Psoas muscle (tissue), 8 donors: Measurements from ENCODE around the gene ULK4. TPM values are rescaled to one million over a fixed set of nuclear protein-coding genes. Genes with fewer than 3 reads are reported as not detected.

ENCODE experiments used
- ATAC-seq, 4 donors: fragments of 200-7000 bp; cut with Tn5 transposase; one replicate each; pipeline ENCODE4 v1.9.1; 2020; ENCODE audit warnings: moderate library complexity in 3 of 4, mild to moderate bottlenecking in 2 of 4
- DNase-seq, 2 donors: peaks; one replicate each; pipeline ENCODE4 v3.0.0-alpha.2; 2020
- H3K27ac ChIP-seq: fragments of 200-600 bp; one replicate; pipeline ENCODE4 v1.8.0; 2022
- H3K27me3 ChIP-seq, 3 donors: fragments of 200-600 bp in 1 of 3; one replicate each; pipeline versions ENCODE4 v1.6.1 to v1.8.0; 2013 to 2022; ENCODE audit warnings: low read length in 2 of 3, mild to moderate bottlenecking in 2 of 3, moderate library complexity in 1 of 3; ENCODE audit not compliant: insufficient read depth in 3 of 3
- H3K36me3 ChIP-seq, 2 donors: fragments of 200-600 bp in 1 of 2; one replicate each; pipeline versions ENCODE4 v1.6.1 to v1.8.0; 2013 to 2022; ENCODE audit warnings: low read depth in 1 of 2, mild to moderate bottlenecking in 1 of 2, moderate library complexity in 1 of 2; ENCODE audit not compliant: insufficient read depth in 1 of 2
- H3K4me1 ChIP-seq: fragments of 200-600 bp; one replicate; pipeline ENCODE4 v1.8.0; 2022
- H3K4me3 ChIP-seq: fragments of 200-600 bp; one replicate; pipeline ENCODE4 v1.8.0; 2022; ENCODE audit warnings: mild to moderate bottlenecking
- H3K9me3 ChIP-seq: fragments of 200-600 bp; one replicate; pipeline ENCODE4 v1.8.0; 2022
- CTCF ChIP-seq: fragments of 200-600 bp; IDR thresholded peaks from one replicate; pipeline ENCODE4 v1.8.0; 2022; ENCODE audit warnings: antibody characterized with exemption
- WGBS, 3 donors: extraction: QIAGEN DNeasy Blood & Tissue Kit; methylation state at CpG; one replicate each; pipeline versions ENCODE4 v1.1.6 to v1.1.7; 2013; 5-methylcytosine and 5-hydroxymethylcytosine counted together
- intact Hi-C, 2 donors: fragments of 100-400 bp; cut with DNase I; formaldehyde crosslinking; loops; one replicate each; pipeline versions ENCODE4 v1.11.0 to v1.14.2; 2022
- polyA plus RNA-seq, 3 donors: library from polyadenylated mRNA; stranded (reverse); fragments of 200-250 nt; gene quantifications; one replicate each; pipeline ENCODE4 v1.2.3, GENCODE V29; 2013
- total RNA-seq, 4 donors: library from RNA; stranded (reverse); fragmentation: NEBNext Ultra II Directional in 2 of 4; extraction: Animal tissue kit (Norgen Biotek cat#: 25700) in 2 of 4; gene quantifications; one replicate each; pipeline versions ENCODE4 v1.2.1 to v1.2.4, GENCODE V29; 2021 to 2023
- donor health status: healthy with polysubstance abuse.
- donor health status: DM: no; HTN: no; CAD: no; lungs with moderate emphysema.
- donor health status: Bipolar disorder and iron deficiency.
- donor health status: healthy.
- donor health status: DM: yes; HTN: yes; CAD: no.
- donor health status: DM: no; HTN: no; CAD: no.
- donor health status: DM: no; HTN: no; CAD: no.
- donor health status: DM: yes; HTN: yes; CAD: no.

Gene ULK4
- total and polyA plus RNA-seq, 7 donors = 0.61 to 3.2 (median 1.0) TPM

GRCh38 chr3:41362638-41363559, 599.0 kb downstream of the ULK4 start:
- no peak for TF ChIP-seq CTCF
- DNase-seq (no peak), ATAC-seq (no peak)
- Histone ChIP-seq H3K36me3 (no peaks in the 10 kb centered on the region), H3K4me3 (no peak overlapping the region), H3K27me3 (no peaks in the 10 kb centered on the region), H3K27ac (no peak overlapping the region), H3K9me3 (no peaks in the 10 kb centered on the region), H3K4me1 (no peaks in the 10 kb centered on the region)
- WGBS, 3 donors = 46 to 52% (median 49%) methylated on average over 5 of the region's 5 CpGs
- intact Hi-C loops = no loop called here

- 60 to 79% (median 70%) methylated on average over 9 of the region's 9 CpGs for WGBS, 3 donors
- H3K4me1 ChIP-seq = no peaks in the 10 kb centered on the region
- H3K27ac ChIP-seq = no peak overlapping the region
- H3K9me3 ChIP-seq = no peaks in the 10 kb centered on the region
- no peaks in the 10 kb centered on the region for H3K27me3 ChIP-seq
- ATAC-seq (no peak), DNase-seq (no peak)
- TF ChIP-seq CTCF = no peak
- intact Hi-C loops = no loop called here
- H3K4me3 ChIP-seq = no peak overlapping the region
- H3K36me3 ChIP-seq = no peaks in the 10 kb centered on the region
Observed at GRCh38 chr3:41357271-41357670, 604.6 kb downstream of the ULK4 start.

- Histone ChIP-seq H3K27ac (no peak overlapping the region), H3K27me3 (no peaks in the 10 kb centered on the region), H3K36me3 (no peaks in the 10 kb centered on the region), H3K4me3 (no peak overlapping the region), H3K4me1 (no peaks in the 10 kb centered on the region), H3K9me3 (no peaks in the 10 kb centered on the region)
- DNase-seq = no peak
- intact Hi-C loops = no loop called here
- WGBS, 3 donors = 61 to 66% (median 64%) methylated on average over 2 of the region's 2 CpGs
- no peak for ATAC-seq
- TF ChIP-seq CTCF = no peak
Observed at GRCh38 chr3:41356775-41357174, 605.1 kb downstream of the ULK4 start.

- DNase-seq (no peak), ATAC-seq (no peak)
- H3K9me3 ChIP-seq = no peaks in the 10 kb centered on the region
- intact Hi-C loops = no loop called here
- no peaks in the 10 kb centered on the region for H3K4me1 ChIP-seq
- no peaks in the 10 kb centered on the region for H3K36me3 ChIP-seq
- no peak overlapping the region for H3K4me3 ChIP-seq
- no peaks in the 10 kb centered on the region for H3K27me3 ChIP-seq
- WGBS, 3 donors = 80 to 92% (median 82%) methylated on average over 3 of the region's 3 CpGs
- TF ChIP-seq CTCF = no peak
- no peak overlapping the region for H3K27ac ChIP-seq
Observed at GRCh38 chr3:41352510-41352909, 609.4 kb downstream of the ULK4 start.
